ENCODE data around the gene PIGZ. TPM values are rescaled to one million over a fixed set of nuclear protein-coding genes. Genes with fewer than 3 reads are reported as not detected.

Gene PIGZ
- total and polyA plus RNA-seq, 9 of the 15 experiments (the other 6 are each of a cell fraction or from before 2014, with no cell fraction given) = 0.15 to 1.8 (median 0.76) TPM

DNA sequence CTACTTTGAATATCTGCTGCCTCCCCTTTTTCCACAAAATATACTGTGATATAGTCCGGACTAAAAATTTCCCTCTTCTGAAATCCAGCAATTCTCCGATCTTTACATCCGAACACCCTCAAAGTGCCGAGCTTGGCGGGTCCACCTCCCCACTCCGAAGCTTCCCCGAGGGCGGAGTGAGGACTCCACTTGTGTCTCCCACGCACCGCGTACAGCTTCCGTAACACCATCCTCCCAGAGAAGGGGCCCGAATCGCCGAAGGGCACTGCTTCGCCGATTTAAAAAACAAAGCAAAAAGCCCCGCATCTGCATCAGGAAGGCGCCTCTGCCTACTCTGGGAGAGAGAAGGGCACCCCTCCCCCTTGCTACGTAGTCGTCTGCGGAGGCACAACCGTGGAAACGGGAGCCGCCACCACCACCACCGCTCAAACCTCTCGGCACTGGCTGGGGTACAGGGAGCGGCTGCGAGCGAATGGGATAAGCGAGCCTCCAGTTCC is 26.9 kb downstream of the PIGZ start (continued):
- TF ChIP-seq ZNF830 (CRISPR knock-in tag; IDR thresholded peaks at IDR 0.05) (no peak), ZNF146 (CRISPR knock-in tag; IDR thresholded peaks at IDR 0.05; ENCODE audit: unreplicated experiment) (peak; percentile 3), KDM2B (CRISPR knock-in tag; IDR thresholded peaks at IDR 0.05) (no peak), SUPT5H (IDR thresholded peaks at IDR 0.05) (no peak), KLF16 (IDR thresholded peaks at IDR 0.05) (no peak), HNRNPK (IDR thresholded peaks at IDR 0.05; ENCODE audit: low read depth, low read length, poor library complexity, severe bottlenecking) (no peak), BMI1 (IDR thresholded peaks at IDR 0.05; ENCODE audit: low read length) (no peak), TCF7 (IDR thresholded peaks at IDR 0.05; ENCODE audit: borderline replicate concordance) (no peak), NCOR1 (IDR thresholded peaks at IDR 0.05) (0 out of 2 replicates have a peak, but pooled peaks have one; percentile 6), CHD1 (IDR thresholded peaks at IDR 0.05; ENCODE audit: low read length) (peak; percentile 98), TEAD2 (tag; IDR thresholded peaks at IDR 0.05) (no peak), TAF1 (IDR thresholded peaks at IDR 0.05; ENCODE audit: control insufficient read depth, extremely low read depth, insufficient read depth, low read length, severe bottlenecking) (peak; percentile 16), RBM22 (IDR thresholded peaks at IDR 0.05; ENCODE audit: low read depth, low read length, poor library complexity, severe bottlenecking) (peak; percentile 19), KDM5B (IDR thresholded peaks at IDR 0.05; ENCODE audit: insufficient replicate concordance, low read depth, low read length) (peak; percentile 26)
- TF ChIP-seq, protein P1, sequence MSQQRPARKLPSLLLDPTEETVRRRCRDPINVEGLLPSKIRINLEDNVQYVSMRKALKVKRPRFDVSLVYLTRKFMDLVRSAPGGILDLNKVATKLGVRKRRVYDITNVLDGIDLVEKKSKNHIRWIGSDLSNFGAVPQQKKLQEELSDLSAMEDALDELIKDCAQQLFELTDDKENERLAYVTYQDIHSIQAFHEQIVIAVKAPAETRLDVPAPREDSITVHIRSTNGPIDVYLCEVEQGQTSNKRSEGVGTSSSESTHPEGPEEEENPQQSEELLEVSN (IDR thresholded peaks at IDR 0.05; ENCODE audit: borderline replicate concordance in 1 of 2, extremely low read depth in 1 of 2, insufficient read depth in 1 of 2, insufficient read length in 1 of 2, low read depth in 1 of 2, low read length in 1 of 2, poor library complexity in 1 of 2, severe bottlenecking in 1 of 2) = peak in 1 of 2 experiments; percentile 24
- TF ChIP-seq, protein P2, sequence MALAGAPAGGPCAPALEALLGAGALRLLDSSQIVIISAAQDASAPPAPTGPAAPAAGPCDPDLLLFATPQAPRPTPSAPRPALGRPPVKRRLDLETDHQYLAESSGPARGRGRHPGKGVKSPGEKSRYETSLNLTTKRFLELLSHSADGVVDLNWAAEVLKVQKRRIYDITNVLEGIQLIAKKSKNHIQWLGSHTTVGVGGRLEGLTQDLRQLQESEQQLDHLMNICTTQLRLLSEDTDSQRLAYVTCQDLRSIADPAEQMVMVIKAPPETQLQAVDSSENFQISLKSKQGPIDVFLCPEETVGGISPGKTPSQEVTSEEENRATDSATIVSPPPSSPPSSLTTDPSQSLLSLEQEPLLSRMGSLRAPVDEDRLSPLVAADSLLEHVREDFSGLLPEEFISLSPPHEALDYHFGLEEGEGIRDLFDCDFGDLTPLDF (CRISPR knock-in tag; IDR thresholded peaks at IDR 0.05) = peak; percentile 60; the same call in 1 of the 2 replicates
- TF ChIP-seq, protein P3, sequence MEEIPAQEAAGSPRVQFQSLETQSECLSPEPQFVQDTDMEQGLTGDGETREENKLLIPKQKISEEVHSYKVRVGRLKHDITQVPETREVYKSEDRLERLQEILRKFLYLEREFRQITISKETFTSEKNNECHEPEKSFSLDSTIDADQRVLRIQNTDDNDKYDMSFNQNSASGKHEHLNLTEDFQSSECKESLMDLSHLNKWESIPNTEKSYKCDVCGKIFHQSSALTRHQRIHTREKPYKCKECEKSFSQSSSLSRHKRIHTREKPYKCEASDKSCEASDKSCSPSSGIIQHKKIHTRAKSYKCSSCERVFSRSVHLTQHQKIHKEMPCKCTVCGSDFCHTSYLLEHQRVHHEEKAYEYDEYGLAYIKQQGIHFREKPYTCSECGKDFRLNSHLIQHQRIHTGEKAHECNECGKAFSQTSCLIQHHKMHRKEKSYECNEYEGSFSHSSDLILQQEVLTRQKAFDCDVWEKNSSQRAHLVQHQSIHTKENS (CRISPR knock-in tag; IDR thresholded peaks at IDR 0.05) = 0 out of 2 replicates have a peak, but pooled peaks have one; percentile 39
- TF ChIP-seq, protein P4, sequence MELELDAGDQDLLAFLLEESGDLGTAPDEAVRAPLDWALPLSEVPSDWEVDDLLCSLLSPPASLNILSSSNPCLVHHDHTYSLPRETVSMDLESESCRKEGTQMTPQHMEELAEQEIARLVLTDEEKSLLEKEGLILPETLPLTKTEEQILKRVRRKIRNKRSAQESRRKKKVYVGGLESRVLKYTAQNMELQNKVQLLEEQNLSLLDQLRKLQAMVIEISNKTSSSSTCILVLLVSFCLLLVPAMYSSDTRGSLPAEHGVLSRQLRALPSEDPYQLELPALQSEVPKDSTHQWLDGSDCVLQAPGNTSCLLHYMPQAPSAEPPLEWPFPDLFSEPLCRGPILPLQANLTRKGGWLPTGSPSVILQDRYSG (tag; conservative IDR thresholded peaks at IDR 0.05; ENCODE audit: low read depth) = no peak
- TF ChIP-seq, protein P5, sequence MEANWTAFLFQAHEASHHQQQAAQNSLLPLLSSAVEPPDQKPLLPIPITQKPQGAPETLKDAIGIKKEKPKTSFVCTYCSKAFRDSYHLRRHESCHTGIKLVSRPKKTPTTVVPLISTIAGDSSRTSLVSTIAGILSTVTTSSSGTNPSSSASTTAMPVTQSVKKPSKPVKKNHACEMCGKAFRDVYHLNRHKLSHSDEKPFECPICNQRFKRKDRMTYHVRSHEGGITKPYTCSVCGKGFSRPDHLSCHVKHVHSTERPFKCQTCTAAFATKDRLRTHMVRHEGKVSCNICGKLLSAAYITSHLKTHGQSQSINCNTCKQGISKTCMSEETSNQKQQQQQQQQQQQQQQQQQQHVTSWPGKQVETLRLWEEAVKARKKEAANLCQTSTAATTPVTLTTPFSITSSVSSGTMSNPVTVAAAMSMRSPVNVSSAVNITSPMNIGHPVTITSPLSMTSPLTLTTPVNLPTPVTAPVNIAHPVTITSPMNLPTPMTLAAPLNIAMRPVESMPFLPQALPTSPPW (CRISPR knock-in tag; IDR thresholded peaks at IDR 0.05) = no peak
- TF ChIP-seq, protein P6, sequence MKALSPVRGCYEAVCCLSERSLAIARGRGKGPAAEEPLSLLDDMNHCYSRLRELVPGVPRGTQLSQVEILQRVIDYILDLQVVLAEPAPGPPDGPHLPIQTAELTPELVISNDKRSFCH (CRISPR knock-in tag; IDR thresholded peaks at IDR 0.05) = no peak
- TF ChIP-seq, protein P6 (tag; IDR thresholded peaks at IDR 0.05) = 0 out of 2 replicates have a peak, but pooled peaks have one; percentile 39
